ENCODE data around the gene PRMT3. TPM values are rescaled to one million over a fixed set of nuclear protein-coding genes. Genes with fewer than 3 reads are reported as not detected.

PRMT3 gene
- total RNA-seq, 4 donors from 2014 or later = 10.5 to 42.1 (median 16.2) TPM

DNA sequence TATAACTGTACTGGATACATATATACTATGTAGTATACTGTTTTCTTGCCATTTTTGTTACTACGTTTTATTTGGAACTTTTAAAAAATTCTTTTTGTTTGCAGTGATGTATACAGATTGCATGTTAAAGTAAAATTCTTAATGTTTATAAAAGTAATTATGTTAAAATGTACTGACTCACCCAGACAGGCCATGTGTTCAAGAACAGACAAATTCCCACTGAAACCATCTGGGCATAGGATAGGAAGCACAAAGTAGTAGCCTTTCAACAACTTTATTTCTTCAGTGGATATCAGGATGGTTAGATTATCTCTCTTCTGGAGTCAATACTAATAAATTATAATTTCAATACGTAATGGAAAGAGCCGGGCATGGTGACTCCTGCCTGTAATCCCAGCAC, 19.8 kb downstream of the PRMT3 start:
- no peaks in the 10 kb centered on the region for H3K4me1 ChIP-seq
- no peak overlapping the region for H3K4me3 ChIP-seq
- TF ChIP-seq POLR2A (IDR thresholded peaks at IDR 0.05) = no peak
- TF ChIP-seq CTCF (IDR thresholded peaks at IDR 0.05) = no peak
- H3K9me3 ChIP-seq = no peaks in the 10 kb centered on the region
- DNase-seq = no peak
- peaks cover 0 to 48% (median 0%) of the 10 kb centered on the region in 3 donors for H3K36me3 ChIP-seq
- H3K27ac ChIP-seq = no peak overlapping the region
- H3K27me3 ChIP-seq = no peaks in the 10 kb centered on the region

DNA sequence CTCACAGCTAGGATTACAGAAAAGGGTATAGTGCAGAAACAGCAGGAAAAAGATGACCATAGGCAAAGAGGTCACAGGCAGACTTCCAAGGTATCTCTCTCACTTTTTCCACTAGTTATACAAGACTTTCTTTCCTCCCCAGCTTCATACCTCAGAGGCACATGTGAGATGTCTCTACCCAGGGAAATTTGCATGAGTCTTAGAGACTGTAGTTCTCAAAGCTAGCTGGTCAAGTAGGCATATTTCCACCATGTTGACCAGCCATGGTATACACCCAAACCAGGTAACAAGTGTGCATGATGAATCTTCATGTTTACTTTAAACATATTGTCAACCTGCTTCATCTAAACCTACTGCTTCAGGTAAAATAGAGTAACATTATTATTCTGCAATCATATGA, 27.9 kb downstream of the PRMT3 start:
- no peaks in the 10 kb centered on the region for H3K9me3 ChIP-seq
- no peak overlapping the region for H3K4me3 ChIP-seq
- H3K27me3 ChIP-seq = no peaks in the 10 kb centered on the region
- no peak for DNase-seq
- H3K27ac ChIP-seq = no peak overlapping the region
- TF ChIP-seq CTCF (IDR thresholded peaks at IDR 0.05) (no peak), POLR2A (IDR thresholded peaks at IDR 0.05) (no peak)
- peaks cover 0 to 22% (median 0%) of the 10 kb centered on the region in 3 donors for H3K36me3 ChIP-seq
- no peaks in the 10 kb centered on the region for H3K4me1 ChIP-seq

- peaks cover 0 to 26% (median 0%) of the 10 kb centered on the region in 3 donors for H3K36me3 ChIP-seq
- no peak overlapping the region for H3K27ac ChIP-seq
- no peaks in the 10 kb centered on the region for H3K4me1 ChIP-seq
- no peaks in the 10 kb centered on the region for H3K9me3 ChIP-seq
- DNase-seq = no peak
- TF ChIP-seq POLR2A (IDR thresholded peaks at IDR 0.05) (no peak), CTCF (IDR thresholded peaks at IDR 0.05) (no peak)
- H3K27me3 ChIP-seq = no peaks in the 10 kb centered on the region
- no peak overlapping the region for H3K4me3 ChIP-seq
Measured at GRCh38 chr11:20417771-20418170, 30.3 kb downstream of the PRMT3 start.

- Histone ChIP-seq H3K4me1 (no peaks in the 10 kb centered on the region), H3K27ac (no peak overlapping the region), H3K27me3 (no peaks in the 10 kb centered on the region), H3K9me3 (no peaks in the 10 kb centered on the region), H3K36me3 (peaks cover 0 to 12% (median 0%) of the 10 kb centered on the region in 3 donors), H3K4me3 (no peak overlapping the region)
- TF ChIP-seq POLR2A (IDR thresholded peaks at IDR 0.05) (no peak), CTCF (IDR thresholded peaks at IDR 0.05) (no peak)
- no peak for DNase-seq
Measured at GRCh38 chr11:20421946-20422345, 34.4 kb downstream of the PRMT3 start.

- H3K9me3 ChIP-seq = no peaks in the 10 kb centered on the region
- no peak overlapping the region for H3K27ac ChIP-seq
- H3K27me3 ChIP-seq = no peaks in the 10 kb centered on the region
- no peak for DNase-seq
- no peak overlapping the region for H3K4me3 ChIP-seq
- H3K36me3 ChIP-seq = peaks cover 0 to 6% (median 0%) of the 10 kb centered on the region in 3 donors
- TF ChIP-seq CTCF (IDR thresholded peaks at IDR 0.05) = no peak
- no peak for TF ChIP-seq POLR2A (IDR thresholded peaks at IDR 0.05)
- no peaks in the 10 kb centered on the region for H3K4me1 ChIP-seq
Measured at GRCh38 chr11:20429216-20429615, 41.7 kb downstream of the PRMT3 start.

DNA sequence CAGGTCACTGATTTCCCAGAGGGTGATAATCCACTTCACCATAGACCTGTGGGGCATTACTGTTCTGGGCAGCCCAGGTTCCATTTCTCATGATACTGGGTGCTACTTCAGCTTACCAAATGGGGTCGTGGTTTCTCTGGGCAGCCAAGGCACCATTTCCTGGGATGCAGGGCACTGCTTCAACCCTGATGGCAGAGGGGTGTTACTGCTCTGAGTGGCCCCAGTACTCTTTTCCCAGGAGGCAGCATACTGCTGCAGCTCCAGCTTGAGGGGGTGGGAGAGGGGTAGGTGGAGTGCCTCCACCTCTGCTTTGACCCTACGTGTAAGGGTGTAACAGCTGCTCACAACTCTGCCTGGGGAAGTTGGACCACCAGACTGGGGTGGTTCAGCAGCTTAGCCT, 51.1 kb downstream of the PRMT3 start:
- Histone ChIP-seq H3K36me3 (no peaks in the 10 kb centered on the region), H3K27me3 (no peaks in the 10 kb centered on the region), H3K27ac (no peak overlapping the region), H3K4me1 (no peaks in the 10 kb centered on the region), H3K4me3 (no peak overlapping the region), H3K9me3 (no peaks in the 10 kb centered on the region)
- TF ChIP-seq POLR2A (IDR thresholded peaks at IDR 0.05) = no peak
- no peak for TF ChIP-seq CTCF (IDR thresholded peaks at IDR 0.05)
- no peak for DNase-seq
